SKM-1 (cell line): ENCODE data around the gene CPN1.
"Not testable (repeated sequence)": the region's sequence is repeated elsewhere in the genome, so short reads cannot be mapped to it uniquely, and the experiment has no call there.

Source experiments
- DNase-seq: peaks from one replicate; lab custom pipeline; 2025; ENCODE audit not compliant: unreplicated experiment; lab: John Stamatoyannopoulos, UW

The CPN1 gene

DNA sequence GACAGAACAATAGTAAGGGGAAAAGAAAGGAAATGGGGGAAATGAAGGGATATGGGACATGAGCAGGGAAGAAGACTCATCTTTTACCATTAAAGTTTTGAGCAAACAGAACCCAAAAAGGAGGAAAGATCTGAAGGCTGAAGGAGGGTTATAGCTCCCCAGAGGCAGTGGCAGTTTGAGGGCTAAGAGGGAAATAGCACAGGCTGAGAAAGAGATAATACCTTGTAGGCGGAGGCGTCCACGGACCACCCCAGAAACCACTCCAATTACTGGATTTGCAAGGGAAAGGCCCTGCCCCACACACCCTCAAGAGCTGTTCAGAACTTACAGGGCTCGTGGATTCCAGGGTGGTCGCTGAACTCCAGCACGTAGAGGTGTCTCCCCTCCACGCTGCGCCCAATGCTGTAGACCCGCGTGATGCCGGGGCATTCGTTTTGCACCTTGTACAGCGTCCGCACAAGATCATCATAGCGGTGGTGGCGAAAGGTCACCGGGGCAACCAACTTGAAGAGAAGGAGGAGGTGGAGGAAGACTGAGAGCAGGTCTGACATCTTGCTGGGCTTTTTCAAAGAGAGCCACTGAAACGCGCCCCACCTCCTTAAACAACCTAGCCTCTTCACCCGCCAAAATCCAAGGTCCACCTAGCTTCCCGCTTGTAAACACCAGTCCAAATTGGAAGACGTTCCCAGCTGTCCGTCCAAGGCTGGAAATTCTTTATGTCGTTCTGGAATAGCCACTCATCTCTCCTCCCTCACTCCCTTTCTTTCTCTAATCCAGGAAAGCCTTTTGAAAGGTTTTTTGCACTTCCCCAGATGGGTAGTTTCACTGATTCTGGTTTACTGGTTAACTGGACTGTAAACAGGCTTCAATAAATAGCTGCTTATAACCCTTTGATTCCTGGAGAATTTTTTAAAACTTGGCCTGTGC, at the start of gene CPN1:
TSS of gene CPN1 (minus strand) at position 795 of the 927 bp plus-strand sequence. CDS start at position 551, 244 bp downstream.
- no peak for DNase-seq

DNA sequence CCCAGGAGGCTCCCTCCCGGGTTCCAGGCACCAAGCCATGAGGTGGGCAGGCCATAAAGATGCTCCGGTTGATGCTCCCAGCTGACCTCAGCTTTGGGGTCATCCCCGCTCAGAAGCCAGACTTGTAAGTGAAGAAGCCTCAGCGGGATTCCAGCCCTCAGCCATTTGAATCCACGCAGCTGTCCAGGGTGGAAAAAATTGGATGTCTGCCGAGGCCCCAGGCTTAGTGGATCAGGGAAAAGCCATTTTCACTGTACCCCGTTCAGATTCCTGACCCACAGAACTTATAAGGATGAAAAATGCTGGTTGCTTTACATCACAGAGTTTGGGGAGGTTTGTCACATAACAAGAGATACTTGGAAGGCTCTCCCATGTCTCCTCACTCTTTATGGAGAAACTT, 49.2 kb upstream of the CPN1 start:
- no peak for DNase-seq

DNA sequence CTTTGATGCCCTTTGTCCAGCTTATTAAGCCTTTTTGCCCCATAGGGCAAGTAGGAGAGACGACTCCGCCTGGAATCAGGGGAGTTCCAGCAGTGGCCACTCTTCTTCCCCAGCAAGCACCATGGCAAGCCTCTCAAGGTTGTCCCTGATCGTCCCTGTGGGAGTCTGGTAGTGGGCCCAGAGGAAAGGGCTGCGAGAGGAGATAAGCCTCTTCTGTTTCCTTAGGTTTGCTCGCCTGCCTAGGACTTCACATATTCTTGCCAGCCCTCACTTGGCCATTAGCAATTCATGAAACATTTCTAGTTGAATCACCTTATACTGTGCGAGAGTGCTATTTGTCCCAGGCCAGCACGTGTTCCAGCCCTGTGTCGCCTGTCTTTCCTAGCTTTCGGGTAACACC, 47.8 kb upstream of the CPN1 start:
- no peak for DNase-seq

DNA sequence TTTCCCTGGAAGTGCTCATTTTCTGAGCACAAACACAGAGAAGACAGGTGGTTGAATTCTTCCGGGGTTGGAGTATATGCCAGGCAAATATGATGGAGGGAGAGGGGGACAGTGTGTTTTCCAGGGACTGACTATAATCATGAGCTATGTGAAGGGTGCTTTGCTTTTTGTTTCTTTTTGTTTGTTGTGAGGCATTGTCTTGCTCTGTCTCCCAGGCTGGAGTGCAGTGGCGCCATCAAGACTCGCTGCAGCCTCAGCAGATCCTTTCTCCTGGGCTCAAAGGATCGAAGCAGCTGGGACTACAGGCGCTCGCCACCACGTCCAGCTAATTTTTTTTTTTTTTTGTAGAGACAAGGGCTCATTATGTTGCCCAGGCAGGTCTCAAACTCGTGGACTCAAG, 47.3 kb upstream of the CPN1 start:
- DNase-seq: no peak

DNA sequence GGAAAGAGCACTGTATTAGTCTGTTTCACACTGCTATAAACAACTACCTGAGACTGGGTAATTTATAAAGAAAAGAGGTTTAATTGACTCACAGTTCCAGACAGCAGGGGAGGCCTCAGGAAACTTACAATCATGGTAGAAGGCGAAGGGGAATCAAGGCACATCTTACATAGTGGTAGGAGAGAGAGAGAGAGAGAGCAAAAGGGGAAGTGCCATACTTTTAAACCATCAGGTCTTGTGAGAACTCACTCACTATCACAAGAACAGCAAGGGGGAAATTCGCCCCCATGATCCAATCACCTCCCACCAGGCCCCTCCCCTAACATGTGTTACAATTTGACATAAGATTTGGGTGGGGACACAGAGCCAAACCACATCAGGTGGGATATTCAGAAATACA, 43.7 kb upstream of the CPN1 start:
- not testable (repeated sequence) for DNase-seq

DNA sequence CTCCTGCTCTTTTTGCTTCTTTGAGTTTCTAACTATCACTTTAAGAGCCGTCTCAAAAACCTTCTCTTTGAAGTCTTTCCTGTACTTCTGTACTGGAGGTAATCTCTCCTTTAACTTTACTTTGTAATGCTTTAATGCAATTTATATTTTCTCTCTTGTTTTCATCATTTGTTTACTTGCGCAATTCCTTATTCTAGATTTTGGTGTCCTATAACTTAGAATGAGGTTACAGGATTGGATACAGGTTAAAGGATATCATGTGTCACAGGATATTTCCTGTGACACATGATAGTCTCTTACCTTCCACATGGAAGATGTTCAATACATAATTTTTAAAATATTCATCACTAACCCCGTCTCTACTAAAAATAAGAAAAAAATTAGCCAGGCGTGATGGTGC, 42.4 kb upstream of the CPN1 start:
- DNase-seq: no peak

DNA sequence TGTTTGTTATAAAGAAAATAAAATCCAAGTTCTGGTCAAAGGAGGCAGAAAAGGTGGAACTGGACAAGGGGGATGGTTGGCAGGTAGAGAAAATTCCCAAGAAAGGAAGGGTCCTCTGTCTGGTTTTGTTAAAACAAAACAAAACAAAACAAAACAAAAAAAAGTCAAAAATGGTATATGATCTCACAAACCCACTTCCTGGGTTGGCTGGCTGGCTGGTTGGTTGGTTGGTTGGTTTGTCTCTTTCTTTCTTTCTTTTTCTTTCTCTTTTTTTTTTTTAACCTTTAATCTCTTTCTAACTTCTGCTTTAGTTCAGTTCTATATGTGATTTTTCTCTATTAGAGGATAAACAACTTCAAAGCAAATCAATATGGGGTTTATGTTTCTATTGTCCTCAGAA, 41.1 kb upstream of the CPN1 start:
- no peak for DNase-seq

DNA sequence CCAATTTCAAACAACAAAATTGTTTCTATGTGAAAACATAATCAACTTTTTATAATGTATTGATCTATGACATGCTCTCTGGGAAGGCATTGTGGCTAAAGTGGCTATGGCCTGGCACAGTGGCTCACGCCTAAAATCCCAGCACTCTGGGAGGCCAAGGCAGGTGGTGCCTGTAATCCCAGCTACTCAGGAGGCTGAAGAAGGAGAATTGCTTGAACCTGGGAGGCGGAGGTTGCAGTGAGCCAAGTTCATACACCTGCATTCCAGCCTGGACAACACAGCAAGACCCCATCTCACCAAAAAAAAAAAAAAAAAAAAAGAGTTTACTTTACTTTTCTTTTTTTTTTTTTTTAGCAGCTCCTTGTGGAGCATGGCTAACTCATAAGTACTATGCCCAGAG, 38.9 kb upstream of the CPN1 start:
- no peak for DNase-seq

DNA sequence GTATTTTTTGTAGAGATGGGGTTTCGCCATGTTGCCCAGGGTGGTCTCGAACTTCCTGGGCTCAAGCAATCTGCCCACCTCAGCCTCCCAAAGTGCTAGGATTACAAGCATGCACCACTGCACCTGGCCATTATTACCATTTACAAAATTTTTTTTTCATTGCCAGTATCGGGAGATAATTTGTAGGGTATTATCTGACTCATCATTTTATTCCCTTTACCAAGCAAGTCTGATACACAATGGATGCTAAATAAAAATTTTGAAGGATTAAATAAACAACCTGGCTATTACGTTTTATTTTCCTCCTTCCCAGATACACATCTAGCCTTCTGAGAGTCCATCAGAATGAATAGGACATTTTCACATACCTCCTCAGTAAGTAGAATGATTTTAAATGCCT, 38.1 kb upstream of the CPN1 start:
- DNase-seq: no peak

DNA sequence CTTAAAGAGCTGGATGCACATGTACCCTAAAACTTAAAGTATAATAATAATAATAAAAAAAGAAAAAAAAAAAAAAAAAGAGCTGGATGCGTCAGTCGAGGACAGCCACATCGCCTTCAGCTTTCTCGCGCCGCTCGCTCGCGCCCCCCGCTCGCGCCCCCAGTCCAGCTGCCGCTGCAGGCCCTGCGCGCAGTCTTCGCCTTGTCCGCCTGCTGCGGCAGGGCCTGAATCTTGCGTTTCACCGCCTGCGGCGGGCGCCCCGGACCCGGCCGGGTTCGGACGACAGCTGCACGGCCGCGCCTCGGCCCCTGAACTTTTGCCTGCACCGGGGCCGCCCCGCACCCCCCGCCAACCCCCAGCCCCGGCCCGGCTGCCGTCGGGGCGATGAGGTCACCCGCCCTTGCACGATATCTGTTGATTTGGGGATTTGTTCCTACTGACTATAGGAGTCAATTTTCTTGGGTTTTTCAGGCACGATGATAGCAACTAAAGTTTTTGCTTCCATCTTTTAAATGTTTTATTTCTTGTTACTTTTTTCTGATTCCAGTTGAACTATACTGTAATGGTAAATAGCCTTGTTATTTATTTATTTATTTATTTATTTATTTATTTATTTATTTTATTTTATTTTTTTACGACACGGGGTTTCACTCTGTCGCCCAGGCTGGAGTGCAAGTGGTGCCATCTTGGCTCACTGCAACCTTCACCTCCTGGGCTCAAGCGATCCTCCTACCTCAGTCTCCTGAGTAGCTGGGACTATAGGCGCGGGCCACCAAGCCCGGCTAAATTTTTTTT, 33.5 kb upstream of the CPN1 start:
- no peak for DNase-seq

DNA sequence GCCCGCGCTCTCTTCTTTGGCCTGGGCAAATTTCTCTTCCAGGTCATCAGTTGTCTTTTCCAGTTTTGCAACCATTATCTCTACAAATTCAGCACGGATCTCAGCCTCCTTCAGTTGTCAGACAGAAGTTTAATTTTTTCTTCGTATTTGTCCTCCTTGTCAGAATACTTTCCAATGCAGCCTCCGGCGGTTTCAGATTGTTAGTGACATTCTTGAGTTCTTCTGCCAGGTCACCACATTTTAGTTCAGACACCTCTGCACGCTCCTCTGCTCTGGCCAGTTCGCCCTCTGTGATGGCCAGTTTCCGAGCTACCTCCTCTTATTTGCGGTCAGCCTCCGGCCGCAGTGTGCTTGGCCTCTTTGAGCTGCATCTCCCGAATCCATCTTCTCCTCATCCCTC, 32.8 kb upstream of the CPN1 start:
- no peak for DNase-seq

DNA sequence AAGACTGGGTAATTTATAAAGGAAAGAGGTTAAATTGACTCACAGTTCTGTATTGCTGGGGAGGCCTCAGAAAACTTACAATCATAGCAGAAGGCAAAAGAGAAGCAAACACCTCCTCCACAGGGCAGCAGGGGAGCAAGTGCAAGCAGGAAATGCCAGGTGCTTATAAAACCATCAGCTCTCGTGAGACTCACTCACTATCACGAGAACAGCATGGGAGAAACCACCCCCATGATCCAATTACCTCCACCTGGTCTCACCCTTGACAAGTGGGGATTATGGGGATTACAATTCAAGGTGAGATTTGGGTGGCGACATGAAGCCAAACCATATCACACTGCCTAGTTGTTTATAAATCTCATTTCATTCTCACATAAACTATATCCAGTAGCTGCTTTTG, 28.0 kb upstream of the CPN1 start:
- DNase-seq: no peak

DNA sequence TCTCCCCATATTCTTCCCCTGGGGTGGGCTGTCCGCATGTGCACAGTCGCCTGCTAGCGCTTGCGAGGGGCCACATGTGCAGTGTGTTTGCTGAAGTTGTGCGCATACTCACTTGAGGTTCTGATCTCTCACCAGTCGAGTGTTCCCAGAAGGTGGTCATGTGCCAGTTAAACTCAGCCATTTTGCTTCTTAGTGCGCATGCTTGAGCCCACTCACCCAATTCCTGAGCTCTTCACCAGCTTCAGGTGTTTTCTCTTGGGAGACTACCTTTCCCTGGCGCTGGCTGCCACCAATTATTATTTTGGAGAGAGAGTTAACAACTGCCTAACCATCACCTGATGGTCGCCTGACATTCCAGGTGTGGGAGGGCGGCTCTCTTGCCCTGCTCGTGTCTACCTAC, 25.2 kb upstream of the CPN1 start:
- no peak for DNase-seq

DNA sequence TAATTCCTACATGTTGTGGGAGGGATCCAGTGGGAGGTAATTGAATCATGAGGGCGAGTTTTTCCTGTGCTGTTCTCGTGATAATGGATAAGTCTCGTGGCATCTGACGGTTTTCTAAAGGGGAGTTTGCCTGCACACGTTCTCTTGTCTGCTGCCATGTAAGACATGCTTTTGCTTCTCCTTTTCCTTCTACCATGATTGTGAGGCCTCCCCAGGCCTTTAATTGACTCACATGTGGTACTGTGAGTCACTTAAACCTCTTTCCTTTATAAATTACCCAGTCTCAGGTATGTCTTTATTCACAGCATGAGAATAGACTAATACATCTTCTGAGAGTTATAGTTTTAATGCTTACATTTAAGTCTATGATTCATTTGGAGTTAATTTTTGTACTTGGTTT, 22.6 kb upstream of the CPN1 start:
- no peak for DNase-seq

DNA sequence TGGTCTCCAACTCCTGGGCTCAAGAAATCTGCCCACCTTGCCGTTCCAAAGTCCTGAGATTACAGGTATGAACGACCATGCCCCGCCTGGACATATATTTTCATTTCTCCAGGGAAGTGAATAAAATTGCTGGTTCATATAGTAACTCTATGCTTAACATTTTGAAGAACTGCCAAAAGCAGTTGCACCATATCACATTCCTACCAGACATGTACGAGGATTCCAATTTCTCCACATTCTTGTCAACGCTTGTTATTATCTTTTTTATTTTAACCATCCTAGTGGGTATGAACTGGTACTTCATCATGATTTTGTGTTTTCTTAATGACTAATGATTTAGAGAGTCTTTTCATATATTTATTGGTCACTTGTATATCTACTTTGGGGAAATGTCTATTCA, 21.9 kb upstream of the CPN1 start:
- DNase-seq: no peak

DNA sequence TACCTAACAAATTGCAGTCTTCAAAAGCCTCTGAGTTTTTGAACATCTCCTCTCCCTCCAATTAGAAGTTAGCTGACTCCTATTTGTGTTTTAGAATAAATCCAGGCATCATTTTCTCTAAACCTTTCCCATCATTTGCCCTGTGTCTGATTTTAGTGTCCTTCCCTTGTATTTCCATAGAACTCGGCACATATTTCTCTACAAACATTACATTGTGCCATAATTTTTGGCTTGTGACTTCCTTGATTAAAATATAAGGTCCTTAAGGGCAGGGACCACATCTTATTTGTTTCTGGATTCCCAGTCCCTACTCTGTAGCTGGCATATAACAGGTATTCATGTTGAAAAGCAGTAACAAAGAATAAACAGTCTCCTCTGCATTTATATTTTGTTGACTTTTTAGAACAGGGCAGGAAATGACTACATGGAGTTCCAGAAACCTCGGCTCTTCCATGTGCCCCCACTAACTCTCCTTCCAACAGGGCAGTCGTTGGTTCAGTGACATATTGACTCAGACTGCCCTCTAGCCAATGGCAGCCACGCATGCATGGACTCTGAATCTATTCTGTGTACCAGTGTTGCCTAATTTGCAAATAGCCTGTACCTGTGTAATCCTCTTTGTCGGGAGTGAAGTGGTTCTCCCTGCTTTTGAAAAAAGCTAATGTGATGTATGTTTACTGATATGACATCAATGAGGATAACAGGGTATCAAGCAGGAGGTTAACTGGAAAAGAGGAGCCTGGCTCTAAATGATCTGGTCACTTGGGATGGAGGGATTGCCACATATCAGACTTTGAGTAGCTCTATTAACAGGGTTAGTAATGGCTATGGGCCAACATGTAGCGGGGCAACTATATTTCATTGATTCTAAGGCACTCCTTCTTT, 19.8 kb upstream of the CPN1 start:
- DNase-seq: no peak

DNA sequence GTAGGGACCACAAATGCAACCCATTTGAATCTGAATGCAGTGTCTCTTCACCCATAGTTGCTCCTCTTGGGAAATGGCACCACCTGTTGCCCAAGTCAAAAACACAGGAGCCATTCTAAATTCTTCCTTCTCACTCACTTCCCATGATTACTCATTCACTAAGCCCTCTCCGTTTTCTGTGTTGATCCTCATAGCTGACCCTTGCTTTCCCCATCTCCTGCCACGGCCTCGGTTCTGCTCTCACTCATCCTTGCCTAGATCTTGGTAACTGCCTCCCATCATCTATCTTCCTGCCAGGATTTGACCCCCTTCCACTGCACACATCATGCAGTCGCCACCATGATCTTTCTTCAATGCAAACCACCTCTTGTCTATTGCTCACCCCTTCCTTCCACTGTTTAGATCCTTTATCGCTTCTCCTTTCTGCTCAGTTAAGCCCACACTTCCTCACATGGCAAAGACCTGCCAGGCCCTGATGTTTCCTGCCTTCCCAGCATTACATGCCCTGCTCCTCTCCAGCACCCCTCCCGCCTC, 19.0 kb upstream of the CPN1 start:
- no peak for DNase-seq

DNA sequence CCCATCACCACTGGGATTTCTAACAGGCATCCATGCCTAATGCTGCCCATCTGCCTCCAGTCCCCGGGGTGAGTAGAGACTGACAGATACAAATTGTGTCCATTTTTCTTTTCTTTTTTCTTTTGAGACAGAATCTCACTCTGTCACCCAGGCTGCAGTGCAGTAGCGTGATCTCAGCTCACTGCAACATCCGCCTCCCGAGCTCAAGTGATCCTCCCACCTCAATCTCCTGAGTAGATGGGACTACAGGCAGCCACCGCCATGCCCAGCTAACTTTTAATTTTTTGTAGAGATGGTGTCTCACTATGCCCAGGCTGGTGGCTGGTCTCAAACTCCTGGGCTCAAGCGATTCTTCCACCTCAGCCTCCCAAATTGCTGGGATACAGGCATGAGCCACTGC, 7.6 kb upstream of the CPN1 start:
- no peak for DNase-seq

DNA sequence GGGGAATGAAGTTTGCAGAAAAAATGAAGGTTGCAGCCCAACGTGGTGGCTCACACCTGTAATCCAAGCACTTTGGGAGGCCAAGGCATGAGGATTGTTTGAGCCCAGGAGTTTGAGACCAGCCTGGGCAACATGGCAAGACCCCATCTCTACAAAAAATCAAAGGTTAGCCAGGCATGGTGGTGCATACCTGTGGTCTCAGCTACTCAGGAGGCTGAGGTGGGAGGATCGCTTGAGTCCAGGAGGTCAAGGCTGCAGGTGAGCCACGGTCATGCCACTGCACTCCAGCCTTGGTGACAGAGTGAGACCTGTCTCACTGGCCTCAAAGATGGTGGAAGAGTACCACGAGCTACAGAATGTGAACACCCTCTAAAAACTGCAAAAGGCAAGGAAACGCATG, 5.0 kb upstream of the CPN1 start:
- not testable (repeated sequence) for DNase-seq

DNA sequence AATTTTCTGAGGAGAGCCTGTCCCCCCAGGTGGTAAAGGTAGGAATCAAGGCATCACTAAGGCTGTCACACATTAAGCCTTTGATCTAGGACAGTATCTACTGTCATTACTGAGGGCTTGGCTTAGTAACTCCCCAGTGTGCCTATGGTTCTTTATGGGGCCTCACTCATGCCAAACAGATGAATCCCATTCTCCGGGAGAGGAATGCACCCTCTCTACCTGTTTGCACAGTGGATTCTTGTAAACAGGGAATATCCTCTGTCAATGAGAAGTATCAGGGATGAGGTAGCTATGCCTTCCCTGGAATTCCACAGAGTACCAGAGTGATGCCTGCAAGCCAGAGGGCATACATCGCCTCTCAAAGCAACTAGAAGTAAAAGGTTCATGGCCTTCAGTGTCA, 3.9 kb upstream of the CPN1 start:
- no peak for DNase-seq

DNA sequence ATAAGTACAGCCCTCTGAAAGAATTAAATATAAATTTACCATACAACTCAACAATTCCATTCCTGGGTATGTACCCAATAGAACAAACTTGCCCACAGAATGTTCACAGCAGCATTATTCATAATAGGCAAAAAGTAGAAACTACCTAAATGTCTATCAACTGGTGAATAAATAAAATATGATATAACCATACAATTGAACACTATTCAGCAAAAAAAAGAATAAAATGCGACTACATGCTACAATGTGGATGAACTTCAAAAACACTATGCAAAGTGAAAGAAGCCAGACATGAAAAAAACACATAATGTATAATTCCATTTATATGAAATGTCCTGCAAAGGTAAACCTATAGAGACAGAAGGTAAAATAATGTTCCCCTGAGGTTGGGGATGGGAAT, 2.0 kb upstream of the CPN1 start:
- DNase-seq: no peak
